KOPT-K1 (cell line): Measurements from ENCODE around the gene FRK.
"Not testable (repeated sequence)": the region's sequence is repeated elsewhere in the genome, so short reads cannot be mapped to it uniquely, and the experiment has no call there.

Experiments used
- H3K27ac ChIP-seq: fragments of 200-600 bp; sonication (generic); 2 replicates; pipeline ENCODE4 v1.5.1; 2016; ENCODE audit warnings: antibody characterized with exemption, mild to moderate bottlenecking, low read depth, low read length; ENCODE audit not compliant: poor library complexity, severe bottlenecking
- H3K36me3 ChIP-seq: fragments of 200-600 bp; sonication (generic); 2 replicates; pipeline ENCODE4 v1.5.1; 2017; ENCODE audit warnings: antibody characterized with exemption, mild to moderate bottlenecking, low read length, moderate library complexity; ENCODE audit not compliant: insufficient read depth
- H3K9me3 ChIP-seq: fragments of 200-600 bp; sonication (generic); 2 replicates; pipeline ENCODE4 v1.5.1; 2017; ENCODE audit warnings: antibody characterized with exemption, low read length, mild to moderate bottlenecking; ENCODE audit not compliant: insufficient read depth, poor library complexity, severe bottlenecking

Gene FRK

DNA sequence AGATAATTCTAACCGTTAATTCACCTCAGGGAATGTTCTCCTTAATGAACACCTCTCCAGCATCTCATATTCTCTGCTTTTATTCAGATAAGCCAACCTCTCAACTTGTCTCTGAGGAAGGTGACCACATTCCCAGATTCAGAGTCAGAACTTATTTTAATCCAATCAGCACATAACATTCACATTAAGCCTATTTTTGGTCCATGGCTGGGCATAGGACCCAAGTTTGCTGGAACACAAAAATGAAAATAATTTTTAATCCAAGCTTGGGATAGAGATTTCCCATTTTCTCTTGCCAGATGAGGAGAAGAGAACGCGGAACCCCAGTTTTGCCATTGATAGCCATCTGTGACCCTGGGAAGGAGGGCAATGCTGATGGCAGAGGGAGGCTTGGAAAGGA, 126.5 kb downstream of the FRK start:
- H3K27ac ChIP-seq, result no peak overlapping the region
- H3K36me3 ChIP-seq, result no peaks in the 10 kb centered on the region
- H3K9me3 ChIP-seq, result no peaks in the 10 kb centered on the region

GRCh38 chr6:115932481-115932880, 128.2 kb downstream of the FRK start:
- H3K27ac ChIP-seq, result no peak overlapping the region
- no peaks in the 10 kb centered on the region for H3K36me3 ChIP-seq
- H3K9me3 ChIP-seq, result no peaks in the 10 kb centered on the region

DNA sequence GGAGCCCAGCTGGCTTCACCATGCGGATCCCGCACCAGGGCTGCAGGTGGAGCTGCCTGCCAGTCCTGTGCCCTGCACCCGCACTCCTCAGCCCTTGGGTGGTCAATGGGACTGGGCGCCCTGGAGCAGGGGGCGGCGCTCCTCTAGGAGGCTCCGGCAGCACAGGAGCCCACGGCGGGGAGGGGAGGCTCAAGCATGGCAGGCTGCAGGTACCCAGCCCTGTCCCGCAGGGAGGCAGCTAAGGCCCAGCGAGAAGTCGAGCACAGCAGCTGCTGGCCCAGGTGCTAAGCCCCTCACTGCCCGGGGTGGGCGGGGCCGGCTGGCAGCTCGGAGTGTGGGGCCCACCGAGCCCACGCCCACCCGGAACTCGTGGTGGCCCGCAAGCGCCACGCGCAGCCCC, 132.7 kb downstream of the FRK start:
- not testable (repeated sequence) for H3K9me3 ChIP-seq, H3K27ac ChIP-seq, H3K36me3 ChIP-seq

GRCh38 chr6:115922971-115923370, 137.7 kb downstream of the FRK start:
- no peak overlapping the region for H3K27ac ChIP-seq
- H3K36me3 ChIP-seq, result no peaks in the 10 kb centered on the region
- H3K9me3 ChIP-seq, result no peaks in the 10 kb centered on the region

- Histone ChIP-seq H3K36me3 (no peaks in the 10 kb centered on the region), H3K9me3 (no peaks in the 10 kb centered on the region), H3K27ac (no peak overlapping the region)
Observed at GRCh38 chr6:115914098-115914497, 146.6 kb downstream of the FRK start.

DNA sequence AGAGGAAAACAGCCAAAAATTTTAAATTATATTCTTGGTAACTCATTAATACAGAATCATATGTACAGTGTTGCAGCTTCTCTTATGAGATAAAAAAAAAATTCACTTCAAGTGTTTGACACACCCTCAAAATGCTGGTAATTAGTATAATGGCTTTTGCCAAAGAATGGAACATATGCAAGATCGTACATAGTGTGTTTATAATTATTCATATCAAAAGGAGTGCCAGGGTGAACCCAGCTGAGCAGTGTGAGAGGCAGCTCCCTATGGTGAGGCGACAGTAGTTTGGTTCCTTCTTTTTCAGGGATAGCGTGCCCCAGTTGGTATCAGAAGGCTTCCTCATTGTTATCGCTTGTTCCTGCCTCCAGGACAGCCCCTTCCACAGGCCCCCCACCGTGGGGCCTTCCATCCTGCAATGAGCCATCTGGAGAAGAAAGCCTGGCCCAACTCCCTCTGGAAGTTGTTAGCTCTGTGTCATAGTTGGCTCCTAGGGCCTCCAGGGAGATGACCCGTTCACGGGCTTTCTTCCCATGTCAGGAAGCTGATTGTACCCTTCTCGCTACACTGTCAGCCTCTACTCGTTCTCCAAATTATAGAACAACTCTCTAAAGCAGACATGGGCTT, 150.7 kb downstream of the FRK start:
- Histone ChIP-seq H3K36me3 (no peaks in the 10 kb centered on the region), H3K9me3 (no peaks in the 10 kb centered on the region), H3K27ac (no peak overlapping the region)

DNA sequence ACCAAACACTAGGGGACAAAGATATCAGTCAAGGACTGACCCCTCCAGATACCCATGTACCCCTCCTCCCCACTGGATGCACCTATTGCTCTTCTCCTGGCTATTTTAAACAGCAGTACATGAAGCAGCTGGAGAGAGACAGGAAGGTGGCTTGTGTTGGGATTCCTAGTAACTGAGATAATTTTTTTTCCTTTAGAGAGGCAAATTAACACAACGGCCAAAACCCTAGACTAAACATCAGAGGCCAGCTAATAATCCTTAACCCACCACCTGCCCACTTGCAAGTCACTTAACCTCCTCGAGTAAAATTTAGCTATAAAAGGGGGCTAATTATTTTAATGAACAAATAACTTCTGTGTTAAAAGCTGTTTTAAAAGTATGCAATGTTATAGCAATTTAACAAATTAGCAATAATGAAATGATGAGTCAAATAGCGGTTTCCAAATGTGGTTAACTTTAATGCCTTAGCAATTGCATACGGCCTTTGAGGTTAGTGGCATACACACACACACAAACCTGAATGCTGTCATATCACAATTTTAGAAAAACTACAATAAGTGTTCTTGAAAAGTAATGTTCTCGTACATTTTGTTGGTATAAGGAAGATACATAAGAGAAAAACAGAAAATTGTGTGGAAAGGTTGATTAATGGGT, 151.7 kb downstream of the FRK start:
- H3K9me3 ChIP-seq, result no peaks in the 10 kb centered on the region
- H3K27ac ChIP-seq, result no peak overlapping the region
- H3K36me3 ChIP-seq, result no peaks in the 10 kb centered on the region

- Histone ChIP-seq H3K27ac (no peak overlapping the region), H3K9me3 (no peaks in the 10 kb centered on the region), H3K36me3 (no peaks in the 10 kb centered on the region)
Observed at GRCh38 chr6:115905471-115905870, 155.2 kb downstream of the FRK start.

- no peak overlapping the region for H3K27ac ChIP-seq
- no peaks in the 10 kb centered on the region for H3K36me3 ChIP-seq
- no peaks in the 10 kb centered on the region for H3K9me3 ChIP-seq
Observed at GRCh38 chr6:115902436-115902835, 158.3 kb downstream of the FRK start.

DNA sequence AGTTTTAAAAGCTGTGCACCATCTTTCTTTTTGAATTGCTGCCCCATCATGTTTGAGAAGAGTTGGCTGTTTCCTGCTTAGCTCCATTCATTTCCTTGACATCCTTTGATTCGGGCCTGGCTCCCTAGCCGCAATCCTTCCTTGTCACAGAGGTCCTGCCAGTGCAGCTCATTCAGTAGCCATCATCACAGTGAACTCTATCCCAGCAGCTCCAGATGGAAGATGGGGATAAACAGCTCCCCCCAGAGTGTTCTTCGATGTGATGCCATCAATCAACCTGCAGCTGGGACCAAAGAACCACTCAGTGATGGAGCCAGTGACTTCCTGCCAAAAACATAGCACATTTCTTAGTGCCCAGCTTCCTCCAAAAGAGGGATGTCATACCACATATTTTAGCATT, 158.8 kb downstream of the FRK start:
- Histone ChIP-seq H3K27ac (no peak overlapping the region), H3K9me3 (no peaks in the 10 kb centered on the region)

GRCh38 chr6:115899730-115900282, 160.9 kb downstream of the FRK start:
- Histone ChIP-seq H3K9me3 (no peaks in the 10 kb centered on the region), H3K27ac (no peak overlapping the region), H3K36me3 (no peaks in the 10 kb centered on the region)

More for the DNA sequence above, 158.8 kb downstream of the FRK start:
- H3K36me3 ChIP-seq, result no peaks in the 10 kb centered on the region

GRCh38 chr6:115898246-115898645, 162.4 kb downstream of the FRK start:
- H3K36me3 ChIP-seq, result no peaks in the 10 kb centered on the region
- no peak overlapping the region for H3K27ac ChIP-seq
- no peaks in the 10 kb centered on the region for H3K9me3 ChIP-seq

DNA sequence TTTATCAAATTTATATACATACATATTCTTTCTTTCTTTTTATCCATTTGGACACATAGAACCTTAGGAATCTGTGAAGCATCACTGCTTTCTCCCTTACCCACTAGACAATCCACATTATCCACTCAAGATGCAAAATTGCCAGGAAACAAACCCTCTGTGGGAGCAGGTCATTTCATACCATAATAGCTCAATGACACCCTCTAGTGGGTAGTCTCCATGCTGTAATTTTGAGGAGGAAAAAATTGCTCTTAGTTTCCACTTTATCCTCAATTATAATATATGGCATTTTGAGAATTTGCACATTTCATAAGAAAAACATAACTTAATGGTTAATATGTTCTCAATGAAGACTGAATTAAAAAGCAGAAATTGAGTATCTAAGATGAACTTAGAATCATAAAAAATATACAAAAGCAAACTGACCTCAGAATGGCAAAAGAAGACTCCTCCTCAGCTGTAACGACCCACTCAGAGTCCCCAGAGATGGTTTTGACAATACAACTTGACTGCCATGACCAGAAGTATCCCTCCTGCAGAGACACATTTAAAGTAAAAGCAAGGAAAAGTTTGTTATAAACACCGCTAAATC, 164.1 kb downstream of the FRK start:
- no peaks in the 10 kb centered on the region for H3K36me3 ChIP-seq
- H3K9me3 ChIP-seq, result no peaks in the 10 kb centered on the region
- no peak overlapping the region for H3K27ac ChIP-seq

DNA sequence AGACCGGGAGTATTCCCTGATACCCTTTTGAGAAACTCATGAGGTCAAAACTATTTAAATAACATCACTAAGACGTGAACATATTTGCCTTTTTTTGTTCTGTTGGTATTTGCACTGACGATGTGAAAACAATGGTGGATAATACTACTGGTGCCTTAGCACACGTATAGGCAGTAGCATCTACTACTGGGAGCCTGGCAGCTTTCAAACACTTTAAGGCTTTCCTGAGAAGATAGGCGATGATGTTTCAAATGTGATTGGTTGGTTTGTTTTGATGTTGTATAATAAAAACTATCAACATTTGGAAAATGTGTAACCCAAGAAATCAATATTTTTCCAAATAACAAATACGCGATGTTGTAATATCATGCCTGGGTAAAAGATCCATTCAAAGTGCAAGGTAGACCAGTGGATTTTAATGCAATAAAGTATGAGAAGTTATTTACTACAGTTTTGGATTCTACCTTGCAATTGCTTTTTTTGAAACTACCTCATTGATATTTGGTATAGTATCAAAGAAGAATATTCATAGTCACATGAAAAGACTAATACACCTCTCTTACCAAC, 166.2 kb downstream of the FRK start:
- Histone ChIP-seq H3K36me3 (no peaks in the 10 kb centered on the region), H3K27ac (no peak overlapping the region), H3K9me3 (no peaks in the 10 kb centered on the region)

- H3K36me3 ChIP-seq, result no peaks in the 10 kb centered on the region
- no peak overlapping the region for H3K27ac ChIP-seq
- no peaks in the 10 kb centered on the region for H3K9me3 ChIP-seq
Observed at GRCh38 chr6:115891750-115892149, 168.9 kb downstream of the FRK start.
